Measurements from ENCODE around the gene PROSER1.

GRCh38 chr13:39035799-39036198, 2.1 kb downstream of the PROSER1 start:
- no peak for TF ChIP-seq CTCF (IDR thresholded peaks at IDR 0.05 in 2 of 3, conservative IDR thresholded peaks at IDR 0.05 in 1 of 3; ENCODE audit: control insufficient read depth in 2 of 3, extremely low read depth in 1 of 3, insufficient read depth in 1 of 3, low read depth in 3 of 3, low read length in 3 of 3)
- no peak for TF ChIP-seq HDGF (IDR thresholded peaks at IDR 0.05)
- no peak for TF ChIP-seq HDAC6 (IDR thresholded peaks at IDR 0.05; ENCODE audit: unreplicated experiment)
- no peak for TF ChIP-seq ATF2 (IDR thresholded peaks at IDR 0.05; ENCODE audit: low read length)
- TF ChIP-seq ZNF384 (IDR thresholded peaks at IDR 0.05; ENCODE audit: borderline replicate concordance, low read depth, low read length): no peak

Data from GM12878 (cell line).